ENCODE measurements around the gene GATAD2A. TPM values are rescaled to one million over a fixed set of nuclear protein-coding genes. Genes with fewer than 3 reads are reported as not detected.

Gene GATAD2A
- total RNA-seq, 4 donors from 2014 or later, result 17.7 to 51.4 (median 40.1) TPM

- H3K4me3 ChIP-seq, result no peak overlapping the region
- DNase-seq (no peak), ATAC-seq (no peak)
- H3K27ac ChIP-seq, result peak overlapping the region in 2 of 4 donors; percentile 81 to 85
- no peaks in the 10 kb centered on the region for H3K9me3 ChIP-seq
- in situ Hi-C loops (cut with MboI; ENCODE audit: low sequenced_read_pairs in 4 of 4), result no loop called here
- TF ChIP-seq, protein P1, sequence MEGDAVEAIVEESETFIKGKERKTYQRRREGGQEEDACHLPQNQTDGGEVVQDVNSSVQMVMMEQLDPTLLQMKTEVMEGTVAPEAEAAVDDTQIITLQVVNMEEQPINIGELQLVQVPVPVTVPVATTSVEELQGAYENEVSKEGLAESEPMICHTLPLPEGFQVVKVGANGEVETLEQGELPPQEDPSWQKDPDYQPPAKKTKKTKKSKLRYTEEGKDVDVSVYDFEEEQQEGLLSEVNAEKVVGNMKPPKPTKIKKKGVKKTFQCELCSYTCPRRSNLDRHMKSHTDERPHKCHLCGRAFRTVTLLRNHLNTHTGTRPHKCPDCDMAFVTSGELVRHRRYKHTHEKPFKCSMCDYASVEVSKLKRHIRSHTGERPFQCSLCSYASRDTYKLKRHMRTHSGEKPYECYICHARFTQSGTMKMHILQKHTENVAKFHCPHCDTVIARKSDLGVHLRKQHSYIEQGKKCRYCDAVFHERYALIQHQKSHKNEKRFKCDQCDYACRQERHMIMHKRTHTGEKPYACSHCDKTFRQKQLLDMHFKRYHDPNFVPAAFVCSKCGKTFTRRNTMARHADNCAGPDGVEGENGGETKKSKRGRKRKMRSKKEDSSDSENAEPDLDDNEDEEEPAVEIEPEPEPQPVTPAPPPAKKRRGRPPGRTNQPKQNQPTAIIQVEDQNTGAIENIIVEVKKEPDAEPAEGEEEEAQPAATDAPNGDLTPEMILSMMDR (IDR thresholded peaks at IDR 0.05 in 4 of 5, conservative IDR thresholded peaks at IDR 0.05 in 1 of 5), result no peak
- TF ChIP-seq POLR2A (IDR thresholded peaks at IDR 0.05), result no peak
- peaks cover 43 to 45% of the 10 kb centered on the region in 2 donors for H3K4me1 ChIP-seq
- no peaks in the 10 kb centered on the region for H3K27me3 ChIP-seq
- intact Hi-C loops (cut with DNase I; ENCODE audit: low total_unique reads), result no loop called here
- no peaks in the 10 kb centered on the region for H3K36me3 ChIP-seq
These were observed 52.2 kb downstream of the GATAD2A start for GRCh38 chr19:19457671-19458070.

GRCh38 chr19:19458110-19458816 lies 52.8 kb downstream of the GATAD2A start:
- in situ Hi-C loops (cut with MboI; ENCODE audit: low sequenced_read_pairs in 4 of 4), result no loop called here
- Histone ChIP-seq H3K4me1 (peaks cover 49 to 51% of the 10 kb centered on the region in 2 donors), H3K27ac (peak overlapping the region; percentile 3 to 85 (median 70))

DNA sequence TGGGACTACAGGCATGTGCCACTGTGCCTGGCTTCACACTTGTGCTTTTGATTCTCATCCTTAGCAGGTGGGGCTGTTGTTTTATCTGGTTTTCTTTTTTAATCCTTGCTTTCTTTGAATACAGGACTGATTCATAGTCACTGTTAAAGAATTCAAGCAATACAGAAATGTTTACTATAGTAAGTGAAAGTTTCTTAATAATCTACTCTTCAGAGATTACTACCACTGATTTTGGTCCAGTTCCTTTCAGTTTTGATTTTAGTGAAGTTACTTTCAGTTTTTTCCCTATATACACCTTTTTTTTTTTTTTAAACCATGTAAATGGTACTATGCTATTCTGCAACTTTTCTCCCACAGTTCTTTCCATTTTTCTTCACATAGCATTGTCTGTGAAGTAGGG lies 53.6 kb downstream of the GATAD2A start:
- H3K4me3 ChIP-seq, result no peak overlapping the region
- peak overlapping the region; percentile 58 to 85 (median 80) for H3K27ac ChIP-seq
- TF ChIP-seq, protein P1 (IDR thresholded peaks at IDR 0.05 in 4 of 5, conservative IDR thresholded peaks at IDR 0.05 in 1 of 5), result no peak
- TF ChIP-seq POLR2A (IDR thresholded peaks at IDR 0.05), result no peak
- H3K9me3 ChIP-seq, result no peaks in the 10 kb centered on the region
- peaks cover 57 to 59% of the 10 kb centered on the region in 2 donors for H3K4me1 ChIP-seq
- DNase-seq, result no peak
- no peak for ATAC-seq
- H3K27me3 ChIP-seq, result no peaks in the 10 kb centered on the region
- intact Hi-C loops (cut with DNase I; ENCODE audit: low total_unique reads), result no loop called here
- in situ Hi-C loops (cut with MboI; ENCODE audit: low sequenced_read_pairs in 4 of 4), result no loop called here
- H3K36me3 ChIP-seq, result no peaks in the 10 kb centered on the region

More at GRCh38 chr19:19458110-19458816, 52.8 kb downstream of the GATAD2A start:
- H3K27me3 ChIP-seq, result no peaks in the 10 kb centered on the region
- TF ChIP-seq, protein P1 (IDR thresholded peaks at IDR 0.05 in 4 of 5, conservative IDR thresholded peaks at IDR 0.05 in 1 of 5), result no peak
- TF ChIP-seq POLR2A (IDR thresholded peaks at IDR 0.05), result no peak
- no peaks in the 10 kb centered on the region for H3K36me3 ChIP-seq
- H3K4me3 ChIP-seq, result no peak overlapping the region
- no peak for ATAC-seq
- intact Hi-C loops (cut with DNase I; ENCODE audit: low total_unique reads), result no loop called here
- no peak for DNase-seq
- H3K9me3 ChIP-seq, result no peaks in the 10 kb centered on the region

GRCh38 chr19:19459707-19460251 lies 54.3 kb downstream of the GATAD2A start:
- H3K9me3 ChIP-seq, result no peaks in the 10 kb centered on the region
- ATAC-seq (no peak), DNase-seq (peak in 1 of 2 donors; percentile 49)
- no peaks in the 10 kb centered on the region for H3K27me3 ChIP-seq
- H3K36me3 ChIP-seq, result no peaks in the 10 kb centered on the region
- no peak overlapping the region for H3K4me3 ChIP-seq
- in situ Hi-C loops (cut with MboI; ENCODE audit: low sequenced_read_pairs in 4 of 4) (no loop called here), intact Hi-C loops (cut with DNase I; ENCODE audit: low total_unique reads) (no loop called here)
- TF ChIP-seq, protein P1 (IDR thresholded peaks at IDR 0.05 in 4 of 5, conservative IDR thresholded peaks at IDR 0.05 in 1 of 5), result no peak
- no peak for TF ChIP-seq POLR2A (IDR thresholded peaks at IDR 0.05)
- peaks cover 64 to 66% of the 10 kb centered on the region in 2 donors for H3K4me1 ChIP-seq
- H3K27ac ChIP-seq, result peak overlapping the region; percentile 58 to 85 (median 80)
